Activated CD4-positive, alpha-beta memory T cell treated with anti-CD3 and anti-CD28 coated beads for 36 hours (primary cell): ENCODE data around the gene FARS2. TPM values are rescaled to one million over a fixed set of nuclear protein-coding genes. Genes with fewer than 3 reads are reported as not detected.

Experiments
- CTCF ChIA-PET: fragments of 350-600 bp; sonication (Branson Sonifier 250); formaldehyde crosslinking; loops from one replicate; lab custom pipeline; 2021; ENCODE audit warnings: antibody characterized with exemption, inconsistent platforms; lab: Charles Lee
- POLR2A ChIA-PET: fragments of 350-600 bp; sonication (Branson Sonifier 250); formaldehyde crosslinking; loops from one replicate; lab custom pipeline; 2021; ENCODE audit warnings: antibody characterized with exemption; lab: Charles Lee
- DNase-seq: peaks from one replicate; pipeline ENCODE4 v3.0.0-alpha.2; 2020
- H3K27ac Mint-ChIP-seq: one replicate; pipeline ENCODE4 v1.8.0; 2021; ENCODE audit warnings: mixed read lengths
- H3K27me3 Mint-ChIP-seq: one replicate; pipeline ENCODE4 v1.8.0; 2021; ENCODE audit warnings: mixed read lengths
- H3K36me3 Mint-ChIP-seq: one replicate; pipeline ENCODE4 v1.8.0; 2021; ENCODE audit warnings: mixed read lengths
- H3K4me1 Mint-ChIP-seq: one replicate; pipeline ENCODE4 v1.8.0; 2021; ENCODE audit warnings: low read depth, mixed read lengths
- H3K4me3 Mint-ChIP-seq: one replicate; pipeline ENCODE4 v1.8.0; 2021; ENCODE audit warnings: mild to moderate bottlenecking, mixed read lengths
- H3K9me3 Mint-ChIP-seq: one replicate; pipeline ENCODE4 v1.8.0; 2021; ENCODE audit warnings: mixed read lengths
- intact Hi-C: fragments of 100-400 bp; cut with micrococcal nuclease; formaldehyde crosslinking; loops from one replicate; pipeline ENCODE4 v1.15.1; 2023
- total RNA-seq, 2 experiments: library from RNA; stranded (reverse); gene quantifications; one replicate each; pipeline ENCODE4 v1.2.3, GENCODE V29; 2021

Gene FARS2
- total RNA-seq, 2 experiments from 2014 or later: 22.7 to 23.7 TPM

GRCh38 chr6:5499644-5500306 lies 238.5 kb downstream of the FARS2 start:
- Mint-ChIP-seq H3K27me3 (no peaks in the 10 kb centered on the region), H3K4me1 (peaks cover 29% of the 10 kb centered on the region), H3K9me3 (no peaks in the 10 kb centered on the region), H3K36me3 (peaks cover 14% of the 10 kb centered on the region), H3K27ac (peak overlapping the region; percentile 79), H3K4me3 (no peak overlapping the region)
- ChIA-PET POLR2A (no interaction called here), CTCF (interaction anchor here (0.8 kb wide), 1 partner anchor 30 kb away, joined by 3 read pairs; no protein-coding TSS in a partner anchor)
- intact Hi-C loops: loop anchor here (1.0 kb wide), 1 partner anchor 18 kb away; no protein-coding TSS in a partner anchor
- DNase-seq: no peak

- DNase-seq: no peak
- Mint-ChIP-seq H3K36me3 (peaks cover 14% of the 10 kb centered on the region), H3K27ac (no peak overlapping the region), H3K4me1 (peaks cover 34% of the 10 kb centered on the region), H3K9me3 (no peaks in the 10 kb centered on the region), H3K4me3 (no peak overlapping the region), H3K27me3 (no peaks in the 10 kb centered on the region)
- ChIA-PET CTCF (interaction anchor here (1.1 kb wide), 1 partner anchor 31 kb away, joined by 3 read pairs; no protein-coding TSS in a partner anchor), POLR2A (no interaction called here)
- intact Hi-C loops: no loop called here
Observed at GRCh38 chr6:5501837-5502236, 240.5 kb downstream of the FARS2 start.

GRCh38 chr6:5504078-5504477 lies 242.8 kb downstream of the FARS2 start:
- CTCF ChIA-PET: no interaction called here
- no peaks in the 10 kb centered on the region for H3K27me3 Mint-ChIP-seq
- H3K36me3 Mint-ChIP-seq: peaks cover 10% of the 10 kb centered on the region
- POLR2A ChIA-PET: no interaction called here
- intact Hi-C loops: no loop called here
- H3K4me3 Mint-ChIP-seq: no peak overlapping the region
- no peak overlapping the region for H3K27ac Mint-ChIP-seq
- DNase-seq: no peak
- peaks cover 30% of the 10 kb centered on the region for H3K4me1 Mint-ChIP-seq
- no peaks in the 10 kb centered on the region for H3K9me3 Mint-ChIP-seq

GRCh38 chr6:5506149-5506548 lies 244.8 kb downstream of the FARS2 start:
- H3K27ac Mint-ChIP-seq: no peak overlapping the region
- no peak overlapping the region for H3K4me3 Mint-ChIP-seq
- peaks cover 14% of the 10 kb centered on the region for H3K4me1 Mint-ChIP-seq
- DNase-seq: no peak
- no peaks in the 10 kb centered on the region for H3K9me3 Mint-ChIP-seq
- ChIA-PET CTCF (no interaction called here), POLR2A (no interaction called here)
- intact Hi-C loops: no loop called here
- H3K36me3 Mint-ChIP-seq: peaks cover 4% of the 10 kb centered on the region
- H3K27me3 Mint-ChIP-seq: no peaks in the 10 kb centered on the region

GRCh38 chr6:5506597-5506996 lies 245.3 kb downstream of the FARS2 start:
- no peak for DNase-seq
- Mint-ChIP-seq H3K4me1 (peaks cover 14% of the 10 kb centered on the region), H3K36me3 (peaks cover 4% of the 10 kb centered on the region), H3K9me3 (no peaks in the 10 kb centered on the region), H3K4me3 (no peak overlapping the region), H3K27ac (no peak overlapping the region), H3K27me3 (no peaks in the 10 kb centered on the region)
- intact Hi-C loops: no loop called here
- CTCF ChIA-PET: interaction anchor here (0.6 to 0.9 kb wide), 2 partner anchors 8 to 984 kb away, joined by 3 read pairs; no protein-coding TSS in a partner anchor
- POLR2A ChIA-PET: no interaction called here

GRCh38 chr6:5507131-5507681 lies 245.9 kb downstream of the FARS2 start:
- intact Hi-C loops: no loop called here
- no peak for DNase-seq
- no peak overlapping the region for H3K4me3 Mint-ChIP-seq
- H3K27ac Mint-ChIP-seq: no peak overlapping the region
- H3K9me3 Mint-ChIP-seq: no peaks in the 10 kb centered on the region
- H3K4me1 Mint-ChIP-seq: peaks cover 15% of the 10 kb centered on the region
- peaks cover 4% of the 10 kb centered on the region for H3K36me3 Mint-ChIP-seq
- H3K27me3 Mint-ChIP-seq: no peaks in the 10 kb centered on the region
- ChIA-PET POLR2A (no interaction called here), CTCF (interaction anchor here (0.6 to 1.3 kb wide), 3 partner anchors 9 to 983 kb away, joined by 3 to 4 read pairs (median 3); no protein-coding TSS in a partner anchor)

GRCh38 chr6:5509106-5509505 lies 247.8 kb downstream of the FARS2 start:
- Mint-ChIP-seq H3K27me3 (no peaks in the 10 kb centered on the region), H3K27ac (no peak overlapping the region), H3K4me1 (peaks cover 24% of the 10 kb centered on the region), H3K36me3 (peaks cover 2% of the 10 kb centered on the region), H3K9me3 (no peaks in the 10 kb centered on the region), H3K4me3 (no peak overlapping the region)
- DNase-seq: no peak
- intact Hi-C loops: no loop called here
- POLR2A ChIA-PET: interaction anchor here (0.5 kb wide), 1 partner anchor 11 kb away, joined by 3 read pairs; no protein-coding TSS in a partner anchor
- CTCF ChIA-PET: no interaction called here

GRCh38 chr6:5510331-5511133 lies 249.2 kb downstream of the FARS2 start:
- Mint-ChIP-seq H3K4me3 (no peak overlapping the region), H3K27me3 (no peaks in the 10 kb centered on the region), H3K9me3 (no peaks in the 10 kb centered on the region), H3K4me1 (peaks cover 34% of the 10 kb centered on the region), H3K36me3 (no peaks in the 10 kb centered on the region), H3K27ac (no peak overlapping the region)
- no peak for DNase-seq
- intact Hi-C loops: no loop called here
- ChIA-PET POLR2A (no interaction called here), CTCF (no interaction called here)

GRCh38 chr6:5511954-5512353 lies 250.6 kb downstream of the FARS2 start:
- DNase-seq: no peak
- no peaks in the 10 kb centered on the region for H3K9me3 Mint-ChIP-seq
- no peak overlapping the region for H3K27ac Mint-ChIP-seq
- ChIA-PET CTCF (no interaction called here), POLR2A (no interaction called here)
- intact Hi-C loops: no loop called here
- H3K4me1 Mint-ChIP-seq: peaks cover 37% of the 10 kb centered on the region
- no peak overlapping the region for H3K4me3 Mint-ChIP-seq
- H3K36me3 Mint-ChIP-seq: no peaks in the 10 kb centered on the region
- H3K27me3 Mint-ChIP-seq: no peaks in the 10 kb centered on the region

- Mint-ChIP-seq H3K27ac (no peak overlapping the region), H3K27me3 (no peaks in the 10 kb centered on the region), H3K36me3 (no peaks in the 10 kb centered on the region), H3K9me3 (no peaks in the 10 kb centered on the region), H3K4me1 (peaks cover 35% of the 10 kb centered on the region), H3K4me3 (no peak overlapping the region)
- CTCF ChIA-PET: no interaction called here
- POLR2A ChIA-PET: no interaction called here
- intact Hi-C loops: no loop called here
- no peak for DNase-seq
Observed at GRCh38 chr6:5512422-5512821, 251.1 kb downstream of the FARS2 start.

- ChIA-PET POLR2A (no interaction called here), CTCF (no interaction called here)
- no peaks in the 10 kb centered on the region for H3K36me3 Mint-ChIP-seq
- no peaks in the 10 kb centered on the region for H3K27me3 Mint-ChIP-seq
- H3K9me3 Mint-ChIP-seq: no peaks in the 10 kb centered on the region
- intact Hi-C loops: no loop called here
- H3K4me1 Mint-ChIP-seq: peaks cover 41% of the 10 kb centered on the region
- no peak overlapping the region for H3K4me3 Mint-ChIP-seq
- no peak overlapping the region for H3K27ac Mint-ChIP-seq
- no peak for DNase-seq
Observed at GRCh38 chr6:5513408-5513807, 252.1 kb downstream of the FARS2 start.

- peaks cover 46% of the 10 kb centered on the region for H3K4me1 Mint-ChIP-seq
- no peaks in the 10 kb centered on the region for H3K9me3 Mint-ChIP-seq
- ChIA-PET POLR2A (no interaction called here), CTCF (no interaction called here)
- no peaks in the 10 kb centered on the region for H3K27me3 Mint-ChIP-seq
- intact Hi-C loops: no loop called here
- H3K4me3 Mint-ChIP-seq: no peak overlapping the region
- DNase-seq: no peak
- no peaks in the 10 kb centered on the region for H3K36me3 Mint-ChIP-seq
- no peak overlapping the region for H3K27ac Mint-ChIP-seq
Observed at GRCh38 chr6:5514353-5514752, 253.0 kb downstream of the FARS2 start.
